Osteoblast (primary cell): ENCODE data around the gene LRRC14B. TPM values are rescaled to one million over a fixed set of nuclear protein-coding genes. Genes with fewer than 3 reads are reported as not detected.
"Not testable (repeated sequence)": the region's sequence is repeated elsewhere in the genome, so short reads cannot be mapped to it uniquely, and the experiment has no call there.

Source experiments
- DNase-seq: peaks from one replicate; pipeline ENCODE4 v3.0.0; 2011; ENCODE audit warnings: low spot score, mixed read lengths; ENCODE audit not compliant: insufficient read length; ENCODE audit errors: missing footprints
- H2AFZ ChIP-seq: 2 replicates; pipeline ENCODE4 v1.6.0; 2011; ENCODE audit warnings: mild to moderate bottlenecking, low read length
- H3K27ac ChIP-seq: 2 replicates; pipeline ENCODE4 v1.5.1; 2011; ENCODE audit warnings: mild to moderate bottlenecking, low read depth, low read length, moderate library complexity
- H3K27me3 ChIP-seq: 2 replicates; pipeline ENCODE4 v1.6.0; 2012; ENCODE audit warnings: mild to moderate bottlenecking, control low read depth, inconsistent platforms, low read length, moderate library complexity; ENCODE audit not compliant: insufficient read depth
- H3K36me3 ChIP-seq: 2 replicates; pipeline ENCODE4 v1.5.1; 2011; ENCODE audit warnings: mild to moderate bottlenecking, low read length, control low read depth, moderate library complexity; ENCODE audit not compliant: insufficient read depth
- H3K4me1 ChIP-seq: 2 replicates; pipeline ENCODE4 v1.5.1; 2011; ENCODE audit warnings: mild to moderate bottlenecking, low read length, control low read depth, moderate library complexity; ENCODE audit not compliant: insufficient read depth
- H3K4me2 ChIP-seq: 2 replicates; pipeline ENCODE4 v1.6.0; 2011; ENCODE audit warnings: mild to moderate bottlenecking, low read length; ENCODE audit not compliant: insufficient read depth
- H3K4me3 ChIP-seq: fragments of 200-600 bp; sonication (generic); 3 replicates; pipeline ENCODE4 v1.5.1; 2012; ENCODE audit warnings: mild to moderate bottlenecking, low read length, inconsistent platforms; ENCODE audit not compliant: insufficient read depth
- H3K79me2 ChIP-seq: 2 replicates; pipeline ENCODE4 v1.6.0; 2012; ENCODE audit warnings: mild to moderate bottlenecking, low read length, control low read depth, inconsistent platforms; ENCODE audit not compliant: insufficient read depth
- H3K9me3 ChIP-seq: 2 replicates; pipeline ENCODE4 v1.5.1; 2011; ENCODE audit warnings: low read depth, low read length, control low read depth
- H4K20me1 ChIP-seq: 2 replicates; pipeline ENCODE4 v1.6.0; 2012; ENCODE audit warnings: mild to moderate bottlenecking, low read length, control low read depth; ENCODE audit not compliant: insufficient read depth
- CTCF ChIP-seq: IDR thresholded peaks from 2 replicates; pipeline ENCODE4 v1.5.1; 2011; ENCODE audit warnings: mild to moderate bottlenecking, low read depth, low read length, moderate library complexity; ENCODE audit errors: extremely low read depth
- total RNA-seq: library from RNA; depleted of rRNA; stranded (reverse); fragments of >200 nt; gene quantifications from 2 replicates; pipeline ENCODE4 v1.2.3, GENCODE V29; 2012

Gene LRRC14B
- total RNA-seq, 1 donor, result under 0.01 TPM

DNA sequence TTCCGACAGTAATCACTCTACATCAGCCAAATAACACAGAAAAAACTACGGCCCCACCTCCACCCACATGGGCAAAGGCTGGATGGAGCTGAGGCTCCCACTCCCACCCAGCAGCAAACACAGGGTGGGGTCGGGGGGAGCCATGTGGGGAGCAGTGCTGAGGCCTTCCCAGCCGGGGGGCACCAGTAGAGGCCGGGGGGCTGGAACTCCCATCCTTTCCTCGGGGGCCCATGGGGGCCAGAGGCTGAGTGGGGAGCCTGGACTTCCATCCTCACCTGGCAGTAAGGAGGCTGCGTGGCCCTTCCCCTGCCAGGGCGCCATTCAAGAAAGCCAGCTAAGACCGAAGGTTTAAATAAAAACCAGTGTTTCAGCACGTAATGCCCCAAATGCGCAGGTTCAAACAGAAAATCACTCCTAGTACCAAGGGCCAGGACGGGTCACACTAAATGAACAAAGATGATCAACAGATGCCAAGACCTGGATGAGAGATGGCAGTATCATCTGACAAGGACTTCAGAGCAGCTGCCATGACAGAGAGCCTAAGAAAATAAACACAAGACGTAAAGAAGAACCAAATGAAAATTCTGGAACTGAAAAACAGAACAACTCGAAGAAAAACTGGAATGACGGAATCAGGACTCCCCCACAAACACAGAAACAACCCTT lies 17.3 kb downstream of the LRRC14B start:
- peak overlapping the region; percentile 3 for H3K27ac ChIP-seq
- DNase-seq, result peak; percentile 62
- H3K36me3 ChIP-seq, result peaks cover 22% of the 10 kb centered on the region
- no peak overlapping the region for H3K4me3 ChIP-seq
- no peak for TF ChIP-seq CTCF
- peaks cover 3% of the 10 kb centered on the region for H3K4me1 ChIP-seq
- no peaks in the 10 kb centered on the region for H3K9me3 ChIP-seq
- no peak overlapping the region for H2AFZ ChIP-seq
- H3K4me2 ChIP-seq, result no peak overlapping the region
- H4K20me1 ChIP-seq, result peaks cover 39% of the 10 kb centered on the region
- H3K27me3 ChIP-seq, result no peaks in the 10 kb centered on the region
- H3K79me2 ChIP-seq, result peaks cover 57% of the 10 kb centered on the region

- no peak for TF ChIP-seq CTCF
- no peak overlapping the region for H3K27ac ChIP-seq
- H3K9me3 ChIP-seq, result no peaks in the 10 kb centered on the region
- H3K4me1 ChIP-seq, result peaks cover 13% of the 10 kb centered on the region
- peaks cover 16% of the 10 kb centered on the region for H4K20me1 ChIP-seq
- H3K36me3 ChIP-seq, result peaks cover 8% of the 10 kb centered on the region
- H3K27me3 ChIP-seq, result no peaks in the 10 kb centered on the region
- no peak overlapping the region for H3K4me3 ChIP-seq
- H2AFZ ChIP-seq, result no peak overlapping the region
- no peak for DNase-seq
- no peak overlapping the region for H3K4me2 ChIP-seq
- H3K79me2 ChIP-seq, result peaks cover 46% of the 10 kb centered on the region
Measured at GRCh38 chr5:213803-214395, 22.6 kb downstream of the LRRC14B start.

DNA sequence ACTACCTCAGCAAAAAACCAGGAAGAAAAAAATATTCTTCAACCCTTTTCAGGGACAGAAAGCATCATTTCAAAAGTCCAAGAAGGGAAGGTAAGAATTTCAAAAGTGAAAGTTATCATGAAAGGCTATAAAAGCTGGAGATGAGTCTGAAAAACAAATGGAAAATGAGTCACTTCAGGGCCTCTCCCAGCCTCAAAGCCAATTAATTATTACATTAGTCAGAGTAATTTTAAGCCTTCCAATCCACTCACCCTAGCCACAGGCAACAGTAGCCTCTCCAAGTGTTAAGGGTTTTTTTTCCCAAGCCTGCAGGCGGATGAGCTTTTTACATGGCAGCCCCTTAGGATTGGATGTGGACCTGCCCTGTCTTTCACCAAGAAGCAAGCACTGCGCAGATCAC lies 24.0 kb downstream of the LRRC14B start:
- not testable (repeated sequence) for H3K27me3 ChIP-seq, DNase-seq, H2AFZ ChIP-seq, H3K9me3 ChIP-seq, H3K4me3 ChIP-seq, H3K36me3 ChIP-seq
- H3K27ac ChIP-seq, result peak overlapping the region; percentile 56
- H3K4me1 ChIP-seq, result peaks cover 18% of the 10 kb centered on the region
- peaks cover 21% of the 10 kb centered on the region for H4K20me1 ChIP-seq
- H3K79me2 ChIP-seq, result peaks cover 50% of the 10 kb centered on the region
- H3K4me2 ChIP-seq, result peak overlapping the region; percentile 67

- not testable (repeated sequence) for H3K27ac ChIP-seq, DNase-seq, H3K36me3 ChIP-seq, H2AFZ ChIP-seq, H3K9me3 ChIP-seq, H3K4me3 ChIP-seq, H3K27me3 ChIP-seq, H3K4me2 ChIP-seq
- Histone ChIP-seq H3K79me2 (peaks cover 55% of the 10 kb centered on the region), H4K20me1 (peaks cover 23% of the 10 kb centered on the region), H3K4me1 (peaks cover 18% of the 10 kb centered on the region)
Measured at GRCh38 chr5:216076-216475, 24.8 kb downstream of the LRRC14B start.
